ENCODE results near the gene GREM2.

GRCh38 chr1:240602189-240602588 is 9.8 kb downstream of the GREM2 start:
- TF ChIP-seq GMEB1 (CRISPR knock-in tag; IDR thresholded peaks at IDR 0.05) (no peak), ZNF133 (CRISPR knock-in tag; IDR thresholded peaks at IDR 0.05) (no peak), IRF2 (CRISPR knock-in tag; IDR thresholded peaks at IDR 0.05) (no peak), CREB1 (IDR thresholded peaks at IDR 0.05) (no peak), CREB1 (CRISPR knock-in tag; IDR thresholded peaks at IDR 0.05) (no peak), ZBTB8A (IDR thresholded peaks at IDR 0.05; ENCODE audit: partially characterized antibody) (no peak)

Measured in K562 (cell line).